B cell (primary cell): ENCODE data around the gene BIN2.

ENCODE experiments used
- EZH2 ChIP-seq: IDR thresholded peaks from 2 replicates; pipeline ENCODE4 v1.6.1; 2012; ENCODE audit warnings: borderline replicate concordance, low read depth, mild to moderate bottlenecking, moderate library complexity, low read length; ENCODE audit not compliant: insufficient read depth, poor library complexity, severe bottlenecking
- TF ChIP-seq, protein P1 (sequence below): fragments of 200-600 bp; IDR thresholded peaks from one replicate; pipeline ENCODE4 v1.8.0; 2022; ENCODE audit warnings: antibody characterized with exemption, mild to moderate bottlenecking

DNA sequence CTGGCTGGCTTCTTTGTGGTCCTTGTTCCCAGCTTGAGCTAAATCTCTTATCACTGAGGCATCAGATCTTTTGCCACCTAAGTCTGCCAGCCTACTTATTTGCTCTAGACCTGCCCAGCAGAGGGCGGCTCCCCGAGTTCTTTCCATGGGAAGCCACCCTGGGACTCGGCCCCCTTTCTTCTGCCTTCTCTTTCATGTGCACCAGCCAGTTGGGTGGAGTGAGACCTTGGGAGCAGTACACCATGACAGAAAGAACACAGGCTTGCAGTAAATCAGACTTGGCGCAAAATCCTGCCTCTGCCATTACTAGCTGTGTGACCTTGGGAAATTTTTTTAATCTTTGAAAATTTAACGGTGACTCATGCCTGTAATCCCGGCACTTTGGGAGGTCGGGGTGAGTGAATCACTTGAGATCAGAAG lies 61.2 kb downstream of the BIN2 start:
- TF ChIP-seq, protein P1, sequence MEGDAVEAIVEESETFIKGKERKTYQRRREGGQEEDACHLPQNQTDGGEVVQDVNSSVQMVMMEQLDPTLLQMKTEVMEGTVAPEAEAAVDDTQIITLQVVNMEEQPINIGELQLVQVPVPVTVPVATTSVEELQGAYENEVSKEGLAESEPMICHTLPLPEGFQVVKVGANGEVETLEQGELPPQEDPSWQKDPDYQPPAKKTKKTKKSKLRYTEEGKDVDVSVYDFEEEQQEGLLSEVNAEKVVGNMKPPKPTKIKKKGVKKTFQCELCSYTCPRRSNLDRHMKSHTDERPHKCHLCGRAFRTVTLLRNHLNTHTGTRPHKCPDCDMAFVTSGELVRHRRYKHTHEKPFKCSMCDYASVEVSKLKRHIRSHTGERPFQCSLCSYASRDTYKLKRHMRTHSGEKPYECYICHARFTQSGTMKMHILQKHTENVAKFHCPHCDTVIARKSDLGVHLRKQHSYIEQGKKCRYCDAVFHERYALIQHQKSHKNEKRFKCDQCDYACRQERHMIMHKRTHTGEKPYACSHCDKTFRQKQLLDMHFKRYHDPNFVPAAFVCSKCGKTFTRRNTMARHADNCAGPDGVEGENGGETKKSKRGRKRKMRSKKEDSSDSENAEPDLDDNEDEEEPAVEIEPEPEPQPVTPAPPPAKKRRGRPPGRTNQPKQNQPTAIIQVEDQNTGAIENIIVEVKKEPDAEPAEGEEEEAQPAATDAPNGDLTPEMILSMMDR: peak; percentile 41
- TF ChIP-seq EZH2: no peak
